NK-92 (cell line): ENCODE results near the gene TNFRSF19.

Experiments used
- DNase-seq: peaks from one replicate; lab custom pipeline; 2025; ENCODE audit not compliant: unreplicated experiment; lab: John Stamatoyannopoulos, UW

Gene TNFRSF19

DNA sequence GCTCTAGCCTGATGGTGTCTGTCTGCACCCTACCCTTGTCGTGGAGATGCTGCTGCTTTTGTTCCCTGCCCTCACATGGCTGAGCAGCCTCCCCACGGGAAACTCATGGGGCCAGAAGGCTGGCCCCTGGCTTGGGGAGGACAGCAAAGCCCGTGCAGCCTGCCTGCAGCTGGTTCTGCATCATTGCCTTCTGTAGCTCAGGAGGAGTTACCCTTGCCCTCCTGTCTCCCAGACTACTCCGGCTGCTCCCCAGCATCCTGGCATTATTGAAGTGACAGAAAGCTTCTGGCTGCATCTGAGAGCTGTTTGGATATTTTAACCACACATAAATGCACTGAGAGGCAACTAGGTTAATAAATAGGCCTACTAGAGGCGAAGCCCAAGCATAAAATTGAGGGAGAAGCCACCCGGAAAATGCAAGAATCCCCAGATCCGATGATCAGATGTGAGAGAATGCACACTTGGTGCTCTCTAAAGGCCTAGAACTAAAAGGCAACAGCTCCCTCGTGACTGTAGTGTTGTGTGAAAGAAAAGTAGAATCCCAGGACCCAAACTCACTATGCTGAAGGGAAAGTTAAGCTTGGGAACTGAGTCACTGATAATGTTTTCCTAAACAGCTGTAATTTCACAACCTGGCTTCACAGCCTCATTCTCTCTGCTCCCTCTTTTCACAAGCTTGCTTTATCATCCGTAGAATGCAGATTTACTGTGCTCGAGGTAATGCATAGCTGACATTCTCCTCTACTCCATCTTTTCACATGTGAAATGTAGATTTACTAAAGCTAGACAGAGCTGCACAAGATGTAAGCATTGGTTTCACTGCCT lies 110.8 kb downstream of the TNFRSF19 start:
- DNase-seq = no peak

DNA sequence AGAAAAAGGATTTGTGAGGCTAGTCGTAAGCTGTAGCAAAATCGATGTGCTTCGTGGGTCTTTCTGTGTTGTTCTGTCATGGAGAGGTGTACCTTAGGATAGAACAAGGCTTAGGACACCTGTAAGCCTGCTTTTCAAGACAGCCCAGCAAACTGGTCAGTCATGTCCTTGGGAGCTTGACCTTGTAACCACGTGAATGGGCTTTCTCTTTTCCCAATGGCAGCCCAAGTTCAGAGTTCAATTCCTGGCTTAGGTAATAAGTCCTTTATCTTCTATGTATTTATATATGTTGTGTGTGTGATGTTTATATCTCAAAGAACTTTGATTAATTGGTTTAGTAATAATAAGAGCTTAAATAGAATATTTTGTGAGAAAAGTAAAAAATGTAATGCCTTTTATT lies 112.9 kb downstream of the TNFRSF19 start:
- no peak for DNase-seq

DNA sequence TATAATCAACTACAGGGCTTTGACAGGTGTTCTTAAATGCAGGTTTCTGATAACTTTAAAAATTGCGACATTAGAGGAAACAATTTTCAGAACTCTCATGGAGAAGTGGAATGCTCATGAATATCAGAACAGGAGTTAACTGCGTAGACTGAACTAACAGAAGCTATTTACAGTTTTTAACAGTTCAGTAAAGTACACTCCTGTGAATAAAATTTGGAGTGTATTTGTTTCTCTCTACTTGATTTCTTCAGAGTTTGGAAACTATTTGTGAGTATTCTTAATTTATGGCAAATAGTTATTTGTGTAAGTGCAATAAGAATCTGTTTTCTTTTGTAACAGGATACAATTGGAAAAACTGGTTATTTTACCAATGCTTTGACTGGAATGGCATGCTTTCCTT lies 114.4 kb downstream of the TNFRSF19 start:
- no peak for DNase-seq

DNA sequence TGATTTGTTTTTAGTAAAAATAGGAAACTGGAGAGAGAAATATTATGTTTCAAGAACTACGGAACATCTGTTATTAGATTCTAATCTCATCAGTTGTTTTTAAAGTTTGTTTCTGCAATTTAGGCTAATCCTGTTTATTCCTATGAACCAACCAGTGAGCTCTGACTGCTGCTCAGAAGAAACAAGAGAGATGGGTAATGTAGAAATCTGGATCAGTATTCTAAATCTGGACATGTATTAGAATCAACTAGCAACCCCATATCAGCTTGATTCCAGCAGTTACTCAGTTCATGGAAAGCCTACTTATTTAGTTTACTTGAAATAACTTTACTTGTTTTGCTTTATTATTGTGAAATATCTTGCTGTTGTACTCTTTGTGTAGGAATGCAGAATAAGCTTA lies 115.2 kb downstream of the TNFRSF19 start:
- no peak for DNase-seq

DNA sequence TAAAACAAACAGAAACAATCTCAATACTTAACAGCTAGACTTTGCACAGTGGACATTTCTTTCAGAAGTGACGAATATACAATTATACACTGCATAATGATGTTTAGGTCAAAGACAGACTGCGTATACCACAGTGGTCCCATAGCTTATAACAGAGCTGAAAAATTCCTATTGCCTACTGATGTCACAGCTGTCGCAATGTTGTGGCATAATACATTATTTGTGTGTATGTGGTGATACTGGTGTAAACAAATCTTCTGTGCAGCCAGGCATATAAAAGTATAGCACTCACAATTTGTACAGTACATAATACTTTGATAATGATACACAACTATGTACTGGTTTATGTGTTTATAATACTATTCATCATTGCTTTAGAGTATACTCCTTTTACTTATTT lies 116.7 kb downstream of the TNFRSF19 start:
- DNase-seq = no peak

DNA sequence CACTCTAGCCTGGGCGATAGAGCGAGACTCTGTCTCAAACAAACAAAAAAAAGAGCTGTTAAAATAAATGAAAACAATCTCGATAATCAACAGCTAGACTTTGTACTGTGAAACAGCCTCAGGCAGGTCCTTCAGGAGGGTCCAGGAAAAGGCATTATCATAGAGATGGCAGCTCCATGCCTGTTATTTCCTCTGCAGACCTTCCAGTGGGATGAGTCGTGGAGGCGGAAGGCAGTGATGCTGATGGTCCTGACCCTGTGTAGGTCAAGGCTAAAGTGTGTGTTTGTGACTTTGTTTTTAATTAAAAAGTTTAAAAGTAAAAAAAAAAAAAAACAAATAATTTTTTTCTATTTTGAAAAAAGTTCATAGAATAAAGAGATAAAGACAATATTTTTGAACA lies 117.4 kb downstream of the TNFRSF19 start:
- no peak for DNase-seq

DNA sequence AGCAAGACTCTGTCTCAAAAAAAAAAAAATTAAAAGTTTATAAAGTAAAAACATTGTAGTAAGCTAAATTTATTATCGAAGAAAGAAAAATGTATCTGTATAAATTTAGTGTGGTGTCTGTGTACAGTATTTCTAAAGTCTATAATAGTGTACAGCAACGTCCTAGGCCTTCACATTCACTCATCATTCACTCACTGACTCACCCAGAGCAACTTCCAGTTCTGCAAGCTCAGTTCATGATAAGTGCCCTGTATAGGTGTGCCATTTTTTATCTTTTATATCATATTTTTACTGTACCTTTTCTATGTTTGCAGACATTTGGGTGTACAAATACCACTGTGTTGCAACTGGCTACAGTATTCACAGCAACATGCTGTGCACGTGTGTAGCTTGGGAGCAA lies 118.1 kb downstream of the TNFRSF19 start:
- no peak for DNase-seq

DNA sequence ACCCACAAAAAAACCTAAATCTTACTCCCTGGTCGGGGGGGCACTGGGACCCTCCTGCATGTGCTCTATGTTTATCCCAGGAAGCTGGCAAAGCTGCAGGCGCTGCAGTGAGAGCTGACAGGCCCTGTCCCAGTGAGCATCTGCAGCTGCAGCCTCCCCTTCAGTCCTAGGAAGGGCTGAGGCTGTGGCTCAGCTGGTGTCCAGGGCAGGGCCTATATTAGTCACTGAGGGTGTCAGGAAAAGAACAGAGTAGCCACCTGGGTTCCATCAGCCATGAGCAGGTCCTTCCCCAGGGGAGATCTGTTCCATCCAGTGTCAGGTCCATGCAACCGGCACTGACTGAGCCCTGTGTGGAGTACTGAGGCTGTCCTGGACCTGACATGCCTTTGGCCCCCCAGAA lies 120.5 kb downstream of the TNFRSF19 start:
- DNase-seq = no peak

DNA sequence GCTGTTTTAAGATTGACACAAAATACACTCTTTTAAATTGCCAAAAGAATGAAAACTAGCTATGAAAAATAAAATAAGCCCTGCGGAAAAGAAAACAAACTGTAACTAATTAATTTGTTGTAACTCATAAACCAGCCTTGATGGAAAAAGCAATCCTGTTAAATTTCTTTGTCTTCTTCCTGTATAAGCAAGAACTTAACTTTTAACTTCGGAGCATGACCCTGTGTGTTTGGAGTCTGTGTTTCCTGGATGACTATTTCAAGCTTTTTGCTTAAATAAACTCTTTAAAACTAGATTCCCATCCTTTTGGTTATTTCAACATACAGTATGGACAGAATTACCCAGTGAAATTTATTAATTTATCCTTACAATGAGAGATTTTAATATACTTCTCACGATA lies 122.6 kb downstream of the TNFRSF19 start:
- no peak for DNase-seq

DNA sequence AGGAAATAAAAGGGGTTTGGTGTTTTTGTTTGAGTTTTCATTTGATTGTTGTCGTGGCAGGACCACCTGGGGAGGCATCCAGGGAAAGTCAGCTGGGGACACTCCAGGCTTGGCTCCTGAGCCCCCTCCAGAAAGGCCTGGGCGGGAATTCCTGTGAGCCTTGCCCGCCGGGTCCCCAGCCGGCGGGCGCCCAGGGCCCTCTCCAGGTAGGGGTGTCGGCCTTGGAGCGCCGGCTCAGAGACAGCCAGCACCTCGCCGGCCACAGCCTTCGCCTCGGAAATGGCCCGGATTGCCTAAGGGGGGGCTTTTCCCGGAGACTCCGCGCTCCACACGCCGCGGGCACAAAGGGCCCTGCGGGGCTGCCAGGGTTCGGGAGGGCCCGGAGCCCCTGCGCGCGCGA lies 125.0 kb downstream of the TNFRSF19 start:
- no peak for DNase-seq

DNA sequence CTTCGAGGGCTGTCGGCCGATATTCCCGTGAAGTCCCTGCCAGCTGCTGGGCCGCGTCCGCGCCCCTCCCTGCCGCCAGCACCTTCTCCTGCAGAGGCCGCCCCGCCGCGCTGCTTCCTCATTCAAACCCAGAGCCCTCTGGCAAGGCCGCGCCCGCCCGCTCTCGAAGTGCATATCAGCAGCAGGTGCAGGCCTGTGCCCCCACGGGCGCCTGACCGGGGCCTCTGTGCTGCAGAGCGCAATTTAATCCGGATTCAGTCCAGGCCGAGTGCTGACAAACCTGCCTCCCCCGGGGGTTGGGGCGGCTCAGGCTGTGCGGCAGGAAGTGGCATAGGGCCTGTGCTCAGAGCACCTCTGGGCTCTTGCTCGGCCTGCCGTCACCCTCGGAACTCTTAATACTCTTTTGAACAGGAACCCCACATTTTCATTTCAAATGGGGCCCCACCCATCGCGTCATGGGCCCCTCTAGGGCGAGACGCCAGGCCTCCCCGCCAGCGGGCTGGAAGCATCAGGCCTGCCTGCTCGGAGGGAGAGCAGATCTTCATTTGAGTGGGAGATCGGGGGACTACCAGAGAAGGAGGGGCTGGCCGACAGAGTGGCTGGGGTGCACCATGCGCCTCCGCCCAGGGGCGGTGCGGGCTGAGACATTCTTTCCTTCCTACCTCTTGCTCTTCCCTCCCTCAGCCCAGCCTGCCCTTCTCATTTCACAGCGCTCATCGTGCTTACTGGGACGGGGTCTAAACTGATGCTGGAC lies 125.7 kb downstream of the TNFRSF19 start:
- DNase-seq = no peak

DNA sequence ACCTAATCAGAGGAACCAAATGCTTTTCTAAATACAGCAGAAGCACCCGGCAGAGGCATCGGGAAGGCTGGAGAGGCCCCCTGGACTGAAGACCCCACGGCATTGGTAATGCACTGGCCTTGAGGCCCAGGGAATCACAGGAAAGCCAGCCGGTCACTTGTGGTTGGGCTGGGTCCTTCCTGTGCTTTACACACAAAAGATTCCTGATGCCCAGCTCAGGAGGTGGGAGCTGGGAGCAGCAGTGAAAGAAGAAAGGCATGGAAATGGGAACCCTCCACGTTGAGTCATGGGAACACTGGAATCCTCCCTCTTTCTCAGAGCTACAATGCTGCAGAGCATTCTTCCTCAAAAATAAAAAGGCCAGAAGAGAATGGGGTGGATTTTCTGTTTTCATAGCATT lies 126.4 kb downstream of the TNFRSF19 start:
- DNase-seq = no peak

DNA sequence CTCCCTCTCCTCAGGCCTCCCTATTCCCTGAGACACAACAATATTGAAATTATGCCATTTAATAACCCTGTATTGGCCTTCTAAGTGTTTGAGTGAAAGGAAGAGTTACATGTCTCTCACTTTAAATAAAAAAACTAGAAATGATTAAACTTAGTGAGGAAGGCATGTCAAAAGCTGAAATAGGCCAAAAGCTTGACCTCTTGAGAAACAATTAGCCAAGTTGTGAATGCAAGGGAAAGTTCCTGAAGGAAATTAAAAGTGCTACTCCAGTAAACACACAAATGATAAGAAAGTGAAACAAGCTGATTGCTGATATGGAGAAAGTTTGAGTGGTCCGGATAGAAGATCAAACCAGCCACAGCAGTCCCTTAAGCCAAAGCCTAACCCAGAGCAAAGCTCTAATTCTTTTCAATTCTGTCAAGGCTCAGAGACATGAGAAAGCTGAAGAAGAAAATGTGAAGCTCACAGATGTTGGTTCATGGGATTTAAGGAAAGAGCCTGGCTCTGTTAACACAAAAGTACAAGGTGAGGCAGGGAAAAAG lies 127.6 kb downstream of the TNFRSF19 start:
- no peak for DNase-seq

DNA sequence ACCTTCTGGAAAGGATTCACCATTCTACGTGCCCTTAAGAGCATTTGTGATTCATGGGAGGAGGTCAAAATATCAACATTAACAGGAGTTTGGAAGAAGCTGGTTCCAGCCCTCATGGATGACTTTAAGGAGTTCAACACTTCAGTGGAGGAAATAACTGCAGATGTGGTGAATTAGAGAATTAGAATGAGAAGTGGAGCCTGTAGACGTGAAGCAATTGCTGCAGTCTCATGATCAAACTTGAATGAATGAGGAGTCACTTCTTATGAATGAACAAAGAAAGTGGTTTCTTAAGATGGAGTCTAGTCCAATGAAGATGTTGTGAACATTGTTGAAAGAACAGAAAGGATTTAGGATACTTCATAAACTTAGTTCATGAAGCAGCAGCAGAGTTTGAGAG lies 129.1 kb downstream of the TNFRSF19 start:
- DNase-seq = no peak

DNA sequence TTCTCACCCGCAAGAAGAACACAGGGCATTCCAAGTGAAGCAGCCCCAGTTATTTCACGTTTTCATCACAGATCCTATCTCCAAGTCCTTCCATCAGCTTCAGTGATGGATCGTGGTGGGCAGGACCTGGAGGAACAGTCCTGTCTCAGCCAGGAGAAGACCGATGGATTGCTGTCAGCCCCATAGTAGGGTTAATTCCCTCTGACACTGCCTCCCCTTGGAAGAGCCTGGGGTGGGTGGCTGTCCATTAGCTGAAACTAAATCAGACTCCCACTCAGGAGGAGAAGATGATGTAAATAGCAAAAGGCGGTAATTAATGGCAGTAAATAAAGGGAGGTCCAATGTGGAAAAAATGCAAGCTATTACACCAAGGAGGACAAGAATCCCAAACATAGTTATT lies 131.0 kb downstream of the TNFRSF19 start:
- DNase-seq = no peak

DNA sequence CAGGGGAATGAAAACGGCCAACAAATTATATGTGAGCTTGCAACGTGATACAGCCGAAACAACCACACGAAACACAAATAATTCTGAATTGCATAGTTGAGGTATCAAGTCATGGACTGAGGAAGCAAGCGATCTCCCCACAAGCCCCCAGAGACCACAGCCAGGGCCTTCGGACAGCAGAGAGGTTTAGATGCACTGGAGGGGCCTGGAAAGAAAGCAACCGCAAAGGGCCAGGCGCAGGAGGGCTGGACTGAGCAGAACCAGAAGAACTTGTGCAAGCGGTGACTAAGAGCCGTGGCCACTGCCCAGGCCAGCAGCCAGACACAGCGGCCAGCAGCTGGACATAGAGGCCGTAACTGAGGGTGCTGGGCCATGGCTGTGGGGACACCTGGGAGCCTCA lies 131.4 kb downstream of the TNFRSF19 start:
- no peak for DNase-seq

DNA sequence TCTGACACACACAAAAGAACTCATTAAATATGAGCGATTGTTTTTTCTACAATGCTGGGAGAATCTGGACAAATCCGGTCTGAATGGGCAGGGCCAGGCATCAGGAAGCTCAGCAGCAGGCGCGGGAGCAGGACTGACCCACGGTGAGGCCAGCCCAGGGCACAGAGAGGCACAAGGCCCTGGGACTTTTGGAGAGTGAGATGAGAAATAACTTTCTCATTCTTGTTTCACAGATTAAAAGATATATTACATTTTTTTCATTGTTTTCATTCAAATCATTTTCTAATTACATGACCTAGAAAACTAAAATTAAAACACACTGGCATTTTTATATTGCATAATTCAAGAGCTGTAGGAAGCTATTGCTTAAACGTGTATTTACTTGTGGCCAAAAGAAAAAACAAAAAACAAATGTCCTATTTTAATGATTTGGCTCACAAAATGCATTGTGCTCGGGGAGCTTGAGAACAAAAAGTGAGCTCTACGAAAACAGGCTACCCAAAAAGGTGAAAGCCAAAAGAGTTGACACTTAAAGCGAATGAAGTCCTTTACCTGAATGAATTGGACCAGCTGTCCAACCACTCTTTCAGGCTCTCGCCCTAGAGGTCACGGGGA lies 133.1 kb downstream of the TNFRSF19 start:
- no peak for DNase-seq

DNA sequence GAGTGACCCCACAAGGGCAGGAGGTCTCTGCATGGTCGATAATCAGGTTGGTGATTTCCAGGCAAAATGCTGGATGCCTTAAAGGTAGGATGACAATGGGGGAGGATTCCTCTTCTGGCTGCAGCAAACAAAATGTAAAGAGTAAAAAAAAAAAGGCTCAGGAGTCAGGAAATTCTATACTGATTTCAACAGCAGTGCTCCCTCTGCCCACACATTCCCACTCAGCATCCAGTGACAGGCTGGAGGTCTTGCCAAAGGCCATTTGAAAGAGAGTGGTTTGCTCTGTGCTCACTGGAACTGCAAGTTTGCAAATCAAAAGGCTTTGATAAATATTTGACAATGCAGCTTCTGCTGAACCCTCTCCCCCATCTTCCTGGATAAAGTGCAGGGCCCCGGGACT lies 135.4 kb downstream of the TNFRSF19 start:
- no peak for DNase-seq

DNA sequence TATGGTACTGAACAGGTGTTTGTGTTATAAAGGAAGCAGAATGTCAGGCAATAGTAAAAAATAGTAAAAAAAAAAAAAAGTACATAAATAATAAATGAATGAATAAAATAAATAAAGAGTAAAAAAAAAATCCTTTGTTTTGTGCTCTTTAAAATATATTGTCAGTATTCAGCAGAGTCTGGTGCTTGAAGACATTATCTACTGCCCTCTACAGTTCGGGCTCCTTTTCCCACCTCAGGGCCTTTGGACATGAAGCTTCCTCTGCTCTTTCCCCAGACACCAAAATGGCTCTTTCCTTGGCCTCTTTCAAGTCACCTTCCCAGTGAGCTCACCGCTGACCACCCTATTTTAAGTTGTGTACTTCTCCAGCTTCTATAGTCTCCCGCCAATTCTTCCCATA lies 137.5 kb downstream of the TNFRSF19 start:
- DNase-seq = no peak

DNA sequence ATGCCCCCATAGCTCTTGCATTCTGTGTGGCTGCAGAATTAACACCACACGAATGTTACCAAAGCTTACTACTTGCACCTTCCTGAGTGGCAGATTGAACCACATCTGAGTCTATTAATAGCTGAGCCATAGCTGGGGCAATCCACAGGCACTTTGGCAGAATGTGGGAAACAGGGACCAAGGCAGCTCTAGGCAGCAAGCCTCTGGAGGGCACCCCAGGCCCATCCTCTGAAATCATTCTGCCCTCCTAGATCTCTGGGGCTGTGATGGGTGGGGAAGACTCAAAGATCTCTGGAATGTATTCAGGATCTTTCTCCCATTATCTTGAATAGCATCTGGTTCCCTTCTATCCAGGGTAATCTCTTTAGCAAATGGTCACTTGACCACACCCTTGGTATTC lies 139.3 kb downstream of the TNFRSF19 start:
- DNase-seq = no peak

DNA sequence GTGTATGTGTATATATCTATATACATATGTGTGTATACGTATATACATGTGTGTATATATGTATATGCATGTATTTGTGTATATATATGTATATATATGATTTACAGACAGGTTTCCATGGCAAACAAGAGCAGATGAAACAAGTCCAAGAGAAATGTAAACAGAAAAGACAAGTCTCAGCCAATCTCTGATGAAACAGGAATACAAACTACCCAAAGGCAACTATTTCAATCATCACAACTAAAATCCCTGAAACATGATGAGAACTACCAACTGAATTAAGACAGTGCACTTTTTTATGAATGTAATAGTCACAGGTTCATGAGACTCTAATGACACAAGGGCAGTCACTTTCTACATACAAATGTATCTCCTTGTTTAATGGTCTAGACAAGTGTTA lies 140.2 kb downstream of the TNFRSF19 start:
- DNase-seq = no peak

DNA sequence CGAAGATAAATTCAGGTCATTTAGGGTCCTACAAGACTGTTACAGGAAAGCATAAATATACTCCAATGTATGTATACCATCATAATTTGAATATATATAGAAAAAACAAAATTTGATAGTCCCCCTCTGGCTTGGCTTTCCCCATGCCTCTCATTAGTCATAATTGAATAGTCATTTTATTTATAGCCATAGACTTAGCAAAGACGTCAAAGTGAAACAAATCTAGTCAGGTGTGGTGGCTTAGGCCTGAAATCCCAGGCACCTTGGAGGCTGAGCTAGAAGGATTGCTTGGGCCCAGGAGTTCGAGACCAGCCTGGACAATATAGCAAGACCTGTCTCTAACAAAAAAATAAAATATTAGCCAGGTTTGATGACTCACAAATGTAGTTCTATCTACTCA lies 141.1 kb downstream of the TNFRSF19 start:
- DNase-seq = no peak
